Activated CD8-positive, alpha-beta memory T cell treated with anti-CD3 and anti-CD28 coated beads, Interleukin-2, amount 50 U/mL, for 24 hours (primary cell): Measurements from ENCODE around the gene ZNF652.

ENCODE experiments used
- DNase-seq: peaks from one replicate; pipeline ENCODE4 v3.0.0-alpha.2; 2020; ENCODE audit errors: extremely low read depth

The ZNF652 gene

GRCh38 chr17:49358641-49359247 is 3.3 kb downstream of the ZNF652 start:
- no peak for DNase-seq

GRCh38 chr17:49357516-49357915 is 4.5 kb downstream of the ZNF652 start:
- DNase-seq = no peak

GRCh38 chr17:49356320-49356719 is 5.7 kb downstream of the ZNF652 start:
- DNase-seq = no peak

- DNase-seq = no peak
These were observed 8.4 kb downstream of the ZNF652 start for GRCh38 chr17:49353607-49354006.

GRCh38 chr17:49352587-49353154 is 9.4 kb downstream of the ZNF652 start:
- no peak for DNase-seq

- no peak for DNase-seq
These were observed 10.4 kb downstream of the ZNF652 start for GRCh38 chr17:49351572-49352140.

GRCh38 chr17:49349541-49349940 is 12.5 kb downstream of the ZNF652 start:
- DNase-seq = no peak

GRCh38 chr17:49344914-49345313 is 17.1 kb downstream of the ZNF652 start:
- no peak for DNase-seq

GRCh38 chr17:49343273-49343672 is 18.8 kb downstream of the ZNF652 start:
- no peak for DNase-seq

GRCh38 chr17:49342575-49342936 is 19.5 kb downstream of the ZNF652 start:
- no peak for DNase-seq

GRCh38 chr17:49341356-49341755 is 20.7 kb downstream of the ZNF652 start:
- no peak for DNase-seq

- DNase-seq = no peak
These were observed 22.7 kb downstream of the ZNF652 start for GRCh38 chr17:49339354-49339753.

- DNase-seq = no peak
These were observed 23.2 kb downstream of the ZNF652 start for GRCh38 chr17:49338883-49339282.

GRCh38 chr17:49337884-49338283 is 24.2 kb downstream of the ZNF652 start:
- no peak for DNase-seq

GRCh38 chr17:49334744-49335512 is 27.1 kb downstream of the ZNF652 start:
- DNase-seq = no peak

GRCh38 chr17:49333804-49334203 is 28.2 kb downstream of the ZNF652 start:
- DNase-seq = no peak

- no peak for DNase-seq
These were observed 33.9 kb downstream of the ZNF652 start for GRCh38 chr17:49327835-49328784.

- DNase-seq = no peak
These were observed 36.1 kb downstream of the ZNF652 start for GRCh38 chr17:49325980-49326379.

- no peak for DNase-seq
These were observed 43.5 kb downstream of the ZNF652 start for GRCh38 chr17:49318435-49318965.

- DNase-seq = no peak
These were observed 45.0 kb downstream of the ZNF652 start for GRCh38 chr17:49316889-49317675.

- no peak for DNase-seq
These were observed 45.8 kb downstream of the ZNF652 start for GRCh38 chr17:49316258-49316570.
